NB4 (cell line): ENCODE results near the gene TERC.

Source experiments
- CTCF ChIP-seq: IDR thresholded peaks from one replicate; pipeline ENCODE4 v1.5.1; 2012; ENCODE audit warnings: low read depth, low read length
- POLR2A ChIP-seq: IDR thresholded peaks from 2 replicates; pipeline ENCODE4 v1.6.1; 2011; ENCODE audit warnings: mild to moderate bottlenecking; ENCODE audit not compliant: insufficient read length; ENCODE audit errors: extremely low read depth

- no peak for TF ChIP-seq CTCF
- TF ChIP-seq POLR2A: no peak
These were observed 4.7 kb upstream of the TERC start, which contains the start of gene ACTRT3 for GRCh38 chr3:169769287-169770181.
